Measurements from ENCODE around the gene ZNF48. TPM values are rescaled to one million over a fixed set of nuclear protein-coding genes. Genes with fewer than 3 reads are reported as not detected.

The ZNF48 gene
- polyA plus RNA-seq, 1 of the 3 experiments (the other 2 are of a cell fraction), result 8.8 TPM

GRCh38 chr16:30380803-30381208, 14.4 kb upstream of the ZNF48 start:
- no peak overlapping the region for H2AFZ ChIP-seq (ENCODE audit: low read depth)
- no peak overlapping the region; the same call in 1 of the 2 replicates for H3K4me2 ChIP-seq
- WGBS (ENCODE audit: low lambda C conversion rate), result 88% methylated on average over 5 of the region's 6 CpGs
- no peak overlapping the region for H3K27ac ChIP-seq (ENCODE audit: low read depth in 2 of 2, low read length in 1 of 2)
- peaks cover 15% of the 10 kb centered on the region; the same call in 1 of the 2 replicates for H3K79me2 ChIP-seq (ENCODE audit: insufficient read depth)
- no peak for DNase-seq
- CTCF ChIA-PET, result interaction anchor here (1.5 to 2.6 kb wide), 2 partner anchors 14 to 29 kb away, joined by 6 to 15 read pairs; partner anchors contain the start of gene ZNF48
- peaks cover 12% of the 10 kb centered on the region; the same call in 1 of the 2 replicates for H4K20me1 ChIP-seq (ENCODE audit: insufficient read depth)
- no peaks in the 10 kb centered on the region for H3K9me2 ChIP-seq
- H3K4me3 ChIP-seq (ENCODE audit: low read depth in 2 of 2, low read length in 1 of 2), result no peak overlapping the region
- no peaks in the 10 kb centered on the region for H3K27me3 ChIP-seq (ENCODE audit: insufficient read depth)
- TF ChIP-seq JUND (IDR thresholded peaks at IDR 0.05), result no peak
- TF ChIP-seq RAD21 (IDR thresholded peaks at IDR 0.05; ENCODE audit: low read length), result no peak
- no peak for TF ChIP-seq POLR2AphosphoS5 (IDR thresholded peaks at IDR 0.05; ENCODE audit: low read depth, low read length)
- no peak for TF ChIP-seq FOSL2 (IDR thresholded peaks at IDR 0.05; ENCODE audit: borderline replicate concordance, low read depth)
- no peak for TF ChIP-seq MEF2A (IDR thresholded peaks at IDR 0.05; ENCODE audit: borderline replicate concordance, low read depth)
- no peak for TF ChIP-seq TCF12 (IDR thresholded peaks at IDR 0.05)
- no peak for TF ChIP-seq IRF3 (IDR thresholded peaks at IDR 0.05; ENCODE audit: low read depth, low read length)
- TF ChIP-seq FOXM1 (IDR thresholded peaks at IDR 0.05; ENCODE audit: low read depth), result no peak
- no peak for TF ChIP-seq EZH2phosphoT487 (IDR thresholded peaks at IDR 0.05; ENCODE audit: borderline replicate concordance, low read depth)
- no peak for TF ChIP-seq REST (IDR thresholded peaks at IDR 0.05; ENCODE audit: low read depth, low read length)
- no peak for TF ChIP-seq ELF1 (IDR thresholded peaks at IDR 0.05)
- no peak for TF ChIP-seq MXI1 (IDR thresholded peaks at IDR 0.05; ENCODE audit: low read depth, low read length)
- TF ChIP-seq MAX (IDR thresholded peaks at IDR 0.05; ENCODE audit: low read depth), result no peak
- H3K9me3 ChIP-seq, result no peaks in the 10 kb centered on the region
- no peak overlapping the region for H3K9ac ChIP-seq
- peaks cover 6 to 9% of the 10 kb centered on the region in 2 experiments; a peak in 3 of 4 replicates for H3K4me1 ChIP-seq (ENCODE audit: control insufficient read depth in 1 of 2, insufficient read depth in 2 of 2, low read depth in 1 of 2, low read length in 1 of 2)
- peaks cover 0 to 6% of the 10 kb centered on the region in 2 experiments for H3K36me3 ChIP-seq (replicated peaks in 1 of 2; ENCODE audit: control insufficient read depth in 1 of 2, insufficient read depth in 2 of 2, low read length in 1 of 2)
- peaks cover 22% of the 10 kb centered on the region for H3F3A ChIP-seq (replicated peaks; ENCODE audit: insufficient read depth)
- POLR2A ChIA-PET, result interaction anchor here (5.1 kb wide), 1 partner anchor 14 kb away, joined by 33 read pairs; the partner anchor contains the start of gene ZNF48

Measured in SK-N-SH (cell line).